Calu3 (cell line): ENCODE measurements around the gene MRPL37. TPM values are rescaled to one million over a fixed set of nuclear protein-coding genes. Genes with fewer than 3 reads are reported as not detected.
"Not testable (repeated sequence)": the region's sequence is repeated elsewhere in the genome, so short reads cannot be mapped to it uniquely, and the experiment has no call there.

Experiments
- BruUV-seq: library from RNA; stranded (reverse); fragments of 400-500 nt; replicated peaks from 2 replicates; lab custom pipeline; 2021; lab: Mats Ljungman, UMichigan
- CTCF ChIA-PET: fragments of 300-600 bp; sonication (Branson Sonifier 250); formaldehyde crosslinking; loops from one replicate; lab custom pipeline; 2022; ENCODE audit warnings: antibody characterized with exemption; lab: Charles Lee
- DNase-seq: peaks from one replicate; pipeline ENCODE4 v3.0.0; 2022
- H3K27ac Mint-ChIP-seq: one replicate; pipeline ENCODE4 v1.8.0; 2022; ENCODE audit warnings: mixed read lengths; ENCODE audit not compliant: unreplicated experiment
- H3K27me3 Mint-ChIP-seq: one replicate; pipeline ENCODE4 v1.8.0; 2022; ENCODE audit warnings: mixed read lengths; ENCODE audit not compliant: unreplicated experiment
- H3K36me3 Mint-ChIP-seq: one replicate; pipeline ENCODE4 v1.8.0; 2022; ENCODE audit warnings: mild to moderate bottlenecking, moderate library complexity, mixed read lengths; ENCODE audit not compliant: insufficient read depth, unreplicated experiment
- H3K4me1 Mint-ChIP-seq: one replicate; pipeline ENCODE4 v1.8.0; 2022; ENCODE audit warnings: mild to moderate bottlenecking, low read depth, mixed read lengths; ENCODE audit not compliant: unreplicated experiment
- H3K4me3 Mint-ChIP-seq: one replicate; pipeline ENCODE4 v1.8.0; 2022; ENCODE audit warnings: mild to moderate bottlenecking, low read depth, moderate library complexity, mixed read lengths; ENCODE audit not compliant: unreplicated experiment
- H3K9me3 Mint-ChIP-seq: one replicate; pipeline ENCODE4 v1.8.0; 2022; ENCODE audit warnings: low read depth, mixed read lengths; ENCODE audit not compliant: unreplicated experiment
- CTCF ChIP-seq: fragments of 200-600 bp; IDR thresholded peaks from one replicate; pipeline ENCODE4 v1.8.0; 2022; ENCODE audit warnings: antibody characterized with exemption; ENCODE audit not compliant: unreplicated experiment
- intact Hi-C: fragments of 100-400 bp; cut with micrococcal nuclease; formaldehyde crosslinking; loops from one replicate; pipeline ENCODE4 v1.10.0; 2022; ENCODE audit not compliant: unreplicated experiment
- total RNA-seq: library from RNA; stranded (reverse); gene quantifications from 2 replicates; pipeline ENCODE4 v1.2.3, GENCODE V29; 2022

The MRPL37 gene
- total RNA-seq, 1 experiment from 2014 or later: 105 TPM

DNA sequence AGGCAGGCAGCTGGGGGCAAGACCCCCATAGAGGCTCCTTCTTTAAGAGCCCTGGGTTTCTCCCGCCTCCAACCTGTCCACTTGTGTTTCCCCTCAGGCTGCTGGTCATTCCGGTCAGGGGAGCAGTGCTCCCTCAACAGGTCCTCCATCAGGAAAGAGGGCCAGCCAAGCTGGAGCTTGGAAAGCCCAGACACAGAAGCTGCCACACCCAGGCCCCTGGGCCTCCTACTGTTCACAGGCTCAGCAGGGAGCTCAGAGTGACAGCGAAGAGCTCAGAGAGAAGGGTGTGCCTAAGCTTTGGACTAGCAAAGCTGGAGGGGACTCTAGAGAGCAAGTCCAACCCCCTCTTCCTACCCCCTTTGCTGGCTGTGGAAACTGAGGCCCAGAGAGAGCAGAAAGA lies 36.9 kb upstream of the MRPL37 start:
- H3K4me1 Mint-ChIP-seq: no peaks in the 10 kb centered on the region
- no peak for TF ChIP-seq CTCF
- H3K9me3 Mint-ChIP-seq: no peaks in the 10 kb centered on the region
- no peaks in the 10 kb centered on the region for H3K36me3 Mint-ChIP-seq
- no peak overlapping the region for H3K4me3 Mint-ChIP-seq
- peaks cover 21% of the 10 kb centered on the region for H3K27me3 Mint-ChIP-seq
- DNase-seq: no peak
- H3K27ac Mint-ChIP-seq: no peak overlapping the region
- intact Hi-C loops: no loop called here
- CTCF ChIA-PET: interaction anchor here (0.5 to 1.2 kb wide), 2 partner anchors 35 to 37 kb away, joined by 3 read pairs; partner anchors contain the start of genes CYB5RL and MRPL37
- no TSS peak for BruUV-seq

GRCh38 chr1:54163573-54163972 lies 36.4 kb upstream of the MRPL37 start:
- H3K27me3 Mint-ChIP-seq: peaks cover 21% of the 10 kb centered on the region
- CTCF ChIA-PET: interaction anchor here (1.2 kb wide), 1 partner anchor 36 kb away, joined by 3 read pairs; the partner anchor contains the start of genes CYB5RL and MRPL37
- intact Hi-C loops: no loop called here
- TF ChIP-seq CTCF: no peak
- no peak overlapping the region for H3K4me3 Mint-ChIP-seq
- H3K4me1 Mint-ChIP-seq: no peaks in the 10 kb centered on the region
- DNase-seq: no peak
- H3K27ac Mint-ChIP-seq: no peak overlapping the region
- H3K36me3 Mint-ChIP-seq: no peaks in the 10 kb centered on the region
- BruUV-seq: no TSS peak
- no peaks in the 10 kb centered on the region for H3K9me3 Mint-ChIP-seq

DNA sequence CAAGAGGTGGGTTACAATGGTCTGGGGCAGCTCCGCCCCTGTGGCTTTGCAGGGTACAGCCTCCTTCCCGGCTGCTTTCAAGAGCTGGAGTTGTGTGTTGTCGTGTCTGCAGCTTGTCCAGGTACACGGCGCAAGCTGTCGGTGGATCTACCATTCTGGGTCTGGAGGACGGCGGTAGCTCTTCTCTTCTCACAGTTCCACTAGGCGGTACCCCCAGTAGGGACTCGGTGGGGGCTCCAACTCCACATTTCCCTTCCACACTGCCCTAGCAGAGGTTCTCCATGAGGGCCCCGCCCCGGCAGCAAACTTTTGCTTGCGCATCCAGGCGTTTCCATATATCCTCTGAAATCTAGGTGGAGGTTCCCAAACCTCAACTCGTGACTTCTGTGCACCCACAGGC lies 34.8 kb upstream of the MRPL37 start:
- Mint-ChIP-seq H3K9me3 (no peaks in the 10 kb centered on the region), H3K27me3 (peaks cover 21% of the 10 kb centered on the region), H3K4me1 (no peaks in the 10 kb centered on the region), H3K36me3 (no peaks in the 10 kb centered on the region), H3K27ac (no peak overlapping the region), H3K4me3 (no peak overlapping the region)
- no peak for DNase-seq
- intact Hi-C loops: no loop called here
- no peak for TF ChIP-seq CTCF
- BruUV-seq: no TSS peak
- CTCF ChIA-PET: interaction anchor here (0.6 kb wide), 1 partner anchor 284 kb away, joined by 3 read pairs; no protein-coding TSS in a partner anchor

- H3K36me3 Mint-ChIP-seq: not testable (repeated sequence)
Observed at GRCh38 chr1:54166357-54166756, 33.6 kb upstream of the MRPL37 start.

GRCh38 chr1:54167422-54168139 lies 32.4 kb upstream of the MRPL37 start:
- CTCF ChIA-PET: no interaction called here
- intact Hi-C loops: no loop called here
- H3K36me3 Mint-ChIP-seq: no peaks in the 10 kb centered on the region
- no peaks in the 10 kb centered on the region for H3K4me1 Mint-ChIP-seq
- no peak for DNase-seq
- no TSS peak for BruUV-seq
- H3K9me3 Mint-ChIP-seq: no peaks in the 10 kb centered on the region
- H3K27me3 Mint-ChIP-seq: no peaks in the 10 kb centered on the region
- no peak overlapping the region for H3K4me3 Mint-ChIP-seq
- H3K27ac Mint-ChIP-seq: no peak overlapping the region
- no peak for TF ChIP-seq CTCF

More at GRCh38 chr1:54166357-54166756, 33.6 kb upstream of the MRPL37 start:
- H3K27me3 Mint-ChIP-seq, CTCF ChIA-PET, H3K4me1 Mint-ChIP-seq, DNase-seq, H3K9me3 Mint-ChIP-seq, H3K27ac Mint-ChIP-seq, intact Hi-C loops, BruUV-seq, H3K4me3 Mint-ChIP-seq: not testable (repeated sequence)
